Lower leg skin (tissue), 4 donors: ENCODE data around the gene MFNG. TPM values are rescaled to one million over a fixed set of nuclear protein-coding genes. Genes with fewer than 3 reads are reported as not detected.

ENCODE experiments used
- DNase-seq, 2 donors: peaks; one replicate each; pipeline ENCODE4 v3.0.0-alpha.2; 2019; ENCODE audit warnings: low spot score in 2 of 2
- H3K4me3 ChIP-seq: fragments of 200-600 bp; sonication (generic); 2 replicates; pipeline ENCODE4 v1.5.1; 2017; ENCODE audit warnings: mild to moderate bottlenecking, low read depth; ENCODE audit not compliant: poor library complexity, severe bottlenecking
- POLR2A ChIP-seq, 2 donors: fragments of 450-650 bp; IDR thresholded peaks; one replicate each; pipeline ENCODE4 v1.6.1; 2016 to 2017; ENCODE audit warnings: antibody characterized with exemption in 2 of 2, mild to moderate bottlenecking in 1 of 2, moderate library complexity in 1 of 2
- WGBS, 2 donors: methylation state at CpG; one replicate each; pipeline ENCODE4 v1.1.5; 2018; 5-methylcytosine and 5-hydroxymethylcytosine counted together
- intact Hi-C: fragments of 100-400 bp; cut with DNase I; formaldehyde crosslinking; loops from one replicate; pipeline ENCODE4 v1.15.0; 2023; ENCODE audit warnings: low total_unique reads
- total RNA-seq, 4 donors: library from RNA; depleted of rRNA; stranded (reverse); fragments of >200 nt; gene quantifications; one replicate each; pipeline ENCODE4 v1.1.0, GENCODE V29; 2016
- TF ChIP-seq, protein P1 (sequence below), 3 donors: fragments of 450-650 bp; IDR thresholded peaks; one replicate each; pipeline ENCODE4 v1.5.1; 2016; ENCODE audit warnings: antibody characterized with exemption in 3 of 3, mild to moderate bottlenecking in 3 of 3, moderate library complexity in 2 of 3

MFNG gene
- total RNA-seq, 4 donors from 2014 or later = 5.7 to 13.0 (median 6.3) TPM

DNA sequence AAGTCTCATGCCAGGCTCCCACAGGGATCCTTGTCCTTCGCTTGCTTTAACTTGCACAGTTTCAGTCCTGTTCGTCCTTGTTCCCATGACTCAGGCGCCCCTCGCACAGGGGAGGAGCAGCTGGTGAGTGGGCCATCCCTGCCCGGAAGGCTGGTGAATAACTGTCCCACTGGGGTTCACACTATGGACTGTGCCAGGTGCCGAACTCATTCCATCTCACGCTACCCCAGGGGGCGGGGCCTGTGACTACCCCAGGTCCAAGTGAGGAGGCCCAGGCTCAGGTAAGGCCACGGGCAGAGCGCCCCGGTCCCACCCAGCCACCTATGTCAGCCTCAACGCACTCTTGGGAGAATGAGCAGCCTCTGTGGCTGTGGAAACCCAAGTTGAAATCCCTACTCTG is 40.2 kb upstream of the MFNG start:
- H3K4me3 ChIP-seq = no peak overlapping the region
- intact Hi-C loops = loop anchor here (10.0 kb wide), 1 partner anchor 58 kb away; the partner anchor contains the start of gene LGALS2
- TF ChIP-seq, protein P1, sequence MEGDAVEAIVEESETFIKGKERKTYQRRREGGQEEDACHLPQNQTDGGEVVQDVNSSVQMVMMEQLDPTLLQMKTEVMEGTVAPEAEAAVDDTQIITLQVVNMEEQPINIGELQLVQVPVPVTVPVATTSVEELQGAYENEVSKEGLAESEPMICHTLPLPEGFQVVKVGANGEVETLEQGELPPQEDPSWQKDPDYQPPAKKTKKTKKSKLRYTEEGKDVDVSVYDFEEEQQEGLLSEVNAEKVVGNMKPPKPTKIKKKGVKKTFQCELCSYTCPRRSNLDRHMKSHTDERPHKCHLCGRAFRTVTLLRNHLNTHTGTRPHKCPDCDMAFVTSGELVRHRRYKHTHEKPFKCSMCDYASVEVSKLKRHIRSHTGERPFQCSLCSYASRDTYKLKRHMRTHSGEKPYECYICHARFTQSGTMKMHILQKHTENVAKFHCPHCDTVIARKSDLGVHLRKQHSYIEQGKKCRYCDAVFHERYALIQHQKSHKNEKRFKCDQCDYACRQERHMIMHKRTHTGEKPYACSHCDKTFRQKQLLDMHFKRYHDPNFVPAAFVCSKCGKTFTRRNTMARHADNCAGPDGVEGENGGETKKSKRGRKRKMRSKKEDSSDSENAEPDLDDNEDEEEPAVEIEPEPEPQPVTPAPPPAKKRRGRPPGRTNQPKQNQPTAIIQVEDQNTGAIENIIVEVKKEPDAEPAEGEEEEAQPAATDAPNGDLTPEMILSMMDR (IDR thresholded peaks at IDR 0.05) = no peak
- no peak for TF ChIP-seq POLR2A (IDR thresholded peaks at IDR 0.05)
- DNase-seq = no peak
- WGBS, 2 donors = 43% methylated on average over 12 of the region's 12 CpGs

DNA sequence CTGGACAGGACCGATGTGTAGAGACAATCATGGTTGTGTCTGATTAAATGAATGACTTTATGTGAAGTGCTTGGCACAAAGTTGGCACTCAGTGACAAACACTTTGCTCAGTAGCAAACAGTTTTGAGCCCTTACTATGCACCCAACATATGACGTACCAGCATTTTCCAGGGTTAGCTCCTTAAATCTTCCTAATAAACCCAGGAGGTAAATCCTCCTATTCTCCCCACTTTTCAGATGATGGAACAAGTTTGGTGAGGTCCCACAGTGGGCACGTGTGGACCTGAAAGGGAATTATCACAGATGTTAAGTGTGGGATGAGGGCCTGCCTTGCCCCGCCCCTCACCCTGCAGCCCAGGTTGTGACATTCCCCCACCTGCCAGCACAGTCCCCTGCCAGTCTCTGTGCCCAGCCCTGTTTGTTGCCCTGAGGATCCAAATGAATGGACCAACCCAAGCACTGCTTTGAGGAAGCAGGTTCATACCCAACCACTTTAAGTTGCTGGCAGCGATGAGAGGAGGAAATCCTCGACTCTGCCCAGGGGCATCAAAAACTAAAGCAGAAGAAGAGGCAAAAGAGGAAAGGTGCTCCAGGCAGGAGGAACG is 39.7 kb upstream of the MFNG start:
- intact Hi-C loops = loop anchor here (10.0 kb wide), 1 partner anchor 59 kb away; the partner anchor contains the start of gene LGALS2
- TF ChIP-seq, protein P1 (IDR thresholded peaks at IDR 0.05) = no peak
- no peak for TF ChIP-seq POLR2A (IDR thresholded peaks at IDR 0.05)
- WGBS, 2 donors = 38 to 45% methylated on average over 7 of the region's 7 CpGs
- no peak overlapping the region for H3K4me3 ChIP-seq
- DNase-seq = no peak

- no peak for DNase-seq
- TF ChIP-seq, protein P1 (IDR thresholded peaks at IDR 0.05) = no peak
- TF ChIP-seq POLR2A (IDR thresholded peaks at IDR 0.05) = no peak
These were observed 39.0 kb upstream of the MFNG start for GRCh38 chr22:37525073-37525745.

GRCh38 chr22:37522482-37522881 is 36.3 kb upstream of the MFNG start:
- intact Hi-C loops = loop anchor here (10.0 kb wide), 1 partner anchor 62 kb away; the partner anchor contains the start of gene LGALS2
- H3K4me3 ChIP-seq = no peak overlapping the region
- TF ChIP-seq, protein P1 (IDR thresholded peaks at IDR 0.05) = no peak
- TF ChIP-seq POLR2A (IDR thresholded peaks at IDR 0.05) = no peak
- WGBS, 2 donors = 96% methylated on average over 6 of the region's 6 CpGs
- DNase-seq = no peak

More at GRCh38 chr22:37525073-37525745, 39.0 kb upstream of the MFNG start:
- intact Hi-C loops = loop anchor here (10.0 kb wide), 1 partner anchor 60 kb away; the partner anchor contains the start of gene LGALS2
- no peak overlapping the region for H3K4me3 ChIP-seq
- WGBS, 2 donors = 25 to 44% methylated on average over 6 to 7 of the region's 10 CpGs

DNA sequence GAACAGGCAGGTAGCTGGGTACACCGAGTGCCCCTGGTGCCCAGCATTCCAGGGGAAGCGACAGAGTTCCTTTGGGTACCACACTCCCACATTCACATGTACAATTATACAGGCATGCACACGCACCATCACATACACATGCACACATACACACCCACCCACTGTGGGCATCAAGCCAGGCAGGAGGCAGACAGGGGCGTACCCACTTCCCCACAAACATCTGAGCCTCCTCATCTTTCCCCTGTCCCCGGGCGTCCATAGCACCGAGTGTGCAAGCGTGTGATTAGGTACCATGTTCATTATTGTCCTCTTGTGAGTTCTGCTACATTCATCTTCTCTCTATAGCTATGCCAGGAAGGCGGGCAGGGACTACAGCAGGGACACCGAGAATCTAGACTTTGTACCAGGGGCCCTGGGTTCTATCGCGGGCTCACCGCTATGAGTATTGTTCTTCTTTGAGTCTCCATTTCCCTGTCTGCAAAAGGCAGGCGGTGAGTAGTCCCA is 35.1 kb upstream of the MFNG start:
- no peak overlapping the region for H3K4me3 ChIP-seq
- TF ChIP-seq, protein P1 (IDR thresholded peaks at IDR 0.05) = no peak
- TF ChIP-seq POLR2A (IDR thresholded peaks at IDR 0.05) = no peak
- DNase-seq = no peak
- WGBS, 2 donors = 64 to 66% methylated on average over 14 of the region's 14 CpGs
- intact Hi-C loops = loop anchor here (10.0 kb wide), 1 partner anchor 64 kb away; the partner anchor contains the start of gene LGALS2
